ENCODE data around the gene NUCB1. TPM values are rescaled to one million over a fixed set of nuclear protein-coding genes. Genes with fewer than 3 reads are reported as not detected.

Gene NUCB1
- total and polyA plus RNA-seq, 9 of the 15 experiments (the other 6 are each of a cell fraction or from before 2014, with no cell fraction given): 3.1 to 153 (median 71.7) TPM

DNA sequence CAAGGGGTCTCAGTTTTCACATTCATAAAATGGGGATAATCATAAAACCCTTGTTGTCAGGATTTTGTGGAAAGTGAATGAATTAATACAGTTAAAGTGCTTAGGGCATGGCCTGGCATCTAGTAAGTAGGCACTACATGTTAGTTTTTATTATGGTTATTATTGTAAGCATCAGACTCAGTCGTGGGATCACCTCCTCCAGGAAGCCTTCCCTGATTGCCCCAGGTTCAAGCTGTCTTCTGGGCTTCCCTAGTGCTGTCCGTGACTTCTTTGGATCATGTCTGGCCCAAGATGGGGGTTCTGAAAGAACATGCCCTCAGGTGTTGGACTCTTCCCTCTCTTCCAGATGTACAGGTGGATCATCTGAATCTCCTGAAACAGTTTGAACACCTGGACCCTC lies 10.7 kb downstream of the NUCB1 start:
- BruUV-seq (replicated peaks): no TSS peak
- Histone ChIP-seq H3K4me1 (replicated peaks in 1 of 2; ENCODE audit: control insufficient read depth in 2 of 2, insufficient read depth in 2 of 2, low read length in 2 of 2) (peaks cover 0 to 10% of the 10 kb centered on the region in 2 experiments; a peak in 2 of 5 replicates), H4K20me1 (replicated peaks; ENCODE audit: control insufficient read depth, insufficient read depth, low read length) (no peaks in the 10 kb centered on the region), H3K79me2 (ENCODE audit: control insufficient read depth, insufficient read depth, low read length) (no peaks in the 10 kb centered on the region), H3K27me3 (ENCODE audit: control insufficient read depth in 2 of 2, insufficient read depth in 2 of 2, low read length in 2 of 2) (no peaks in the 10 kb centered on the region), H3K9ac (ENCODE audit: insufficient read depth in 1 of 2, low read depth in 2 of 2, low read length in 2 of 2) (0 out of 4 replicates have a peak overlapping the region, but pooled peaks of 1 of the 2 experiments have one; percentile 22), H3K9me3 (replicated peaks; ENCODE audit: control insufficient read depth, insufficient read depth, low read depth, low read length) (no peaks in the 10 kb centered on the region), H3K4me2 (ENCODE audit: insufficient read depth, low read length) (no peak overlapping the region), H3K36me3 (ENCODE audit: control insufficient read depth, insufficient read depth, low read length) (peaks cover 88% of the 10 kb centered on the region), H3K9me1 (ENCODE audit: control insufficient read depth, insufficient read depth, low read length) (no peaks in the 10 kb centered on the region), H2AFZ (ENCODE audit: low read depth, low read length) (no peak overlapping the region), H3K4me3 (no peak overlapping the region), H3K27ac (ENCODE audit: extremely low read depth, low read depth, low read length) (no peak overlapping the region)
- no peak for FAIRE-seq
- ChIA-PET POLR2A (interaction anchor here (0.7 to 2.1 kb wide), 4 partner anchors 8 to 56 kb away, joined by 3 to 5 read pairs (median 4); no protein-coding TSS in a partner anchor), CTCF (ENCODE audit: low intra/inter-chr PET ratio) (no interaction called here)
- WGBS (ENCODE audit: insufficient coverage, low coverage, missing lambda C conversion rate): 77% methylated on average over 2 of the region's 2 CpGs
- intact Hi-C loops (cut with micrococcal nuclease) (no loop called here), in situ Hi-C loops (cut with MboI) (no loop called here)
- peak in 1 of 4 experiments; percentile 5 for DNase-seq (ENCODE audit: extremely low read depth in 1 of 4, low spot score in 3 of 4)
- ATAC-seq: no peak
- TF ChIP-seq SMARCA5 (IDR thresholded peaks at IDR 0.05) (peak; percentile 92), SMAD2 (IDR thresholded peaks at IDR 0.05; ENCODE audit: low read depth, low read length) (no peak), CHD4 (IDR thresholded peaks at IDR 0.05; ENCODE audit: insufficient read depth, insufficient replicate concordance, low read depth, low read length, poor library complexity, severe bottlenecking) (peak; percentile 72), USF1 (CRISPR knock-in tag; IDR thresholded peaks at IDR 0.05) (no peak), ZNF436 (CRISPR knock-in tag; IDR thresholded peaks at IDR 0.05) (peak; percentile 61), ZFP36 (IDR thresholded peaks at IDR 0.05; ENCODE audit: low read depth, low read length, partially characterized antibody) (peak; percentile 99)
- TF ChIP-seq, protein P1, sequence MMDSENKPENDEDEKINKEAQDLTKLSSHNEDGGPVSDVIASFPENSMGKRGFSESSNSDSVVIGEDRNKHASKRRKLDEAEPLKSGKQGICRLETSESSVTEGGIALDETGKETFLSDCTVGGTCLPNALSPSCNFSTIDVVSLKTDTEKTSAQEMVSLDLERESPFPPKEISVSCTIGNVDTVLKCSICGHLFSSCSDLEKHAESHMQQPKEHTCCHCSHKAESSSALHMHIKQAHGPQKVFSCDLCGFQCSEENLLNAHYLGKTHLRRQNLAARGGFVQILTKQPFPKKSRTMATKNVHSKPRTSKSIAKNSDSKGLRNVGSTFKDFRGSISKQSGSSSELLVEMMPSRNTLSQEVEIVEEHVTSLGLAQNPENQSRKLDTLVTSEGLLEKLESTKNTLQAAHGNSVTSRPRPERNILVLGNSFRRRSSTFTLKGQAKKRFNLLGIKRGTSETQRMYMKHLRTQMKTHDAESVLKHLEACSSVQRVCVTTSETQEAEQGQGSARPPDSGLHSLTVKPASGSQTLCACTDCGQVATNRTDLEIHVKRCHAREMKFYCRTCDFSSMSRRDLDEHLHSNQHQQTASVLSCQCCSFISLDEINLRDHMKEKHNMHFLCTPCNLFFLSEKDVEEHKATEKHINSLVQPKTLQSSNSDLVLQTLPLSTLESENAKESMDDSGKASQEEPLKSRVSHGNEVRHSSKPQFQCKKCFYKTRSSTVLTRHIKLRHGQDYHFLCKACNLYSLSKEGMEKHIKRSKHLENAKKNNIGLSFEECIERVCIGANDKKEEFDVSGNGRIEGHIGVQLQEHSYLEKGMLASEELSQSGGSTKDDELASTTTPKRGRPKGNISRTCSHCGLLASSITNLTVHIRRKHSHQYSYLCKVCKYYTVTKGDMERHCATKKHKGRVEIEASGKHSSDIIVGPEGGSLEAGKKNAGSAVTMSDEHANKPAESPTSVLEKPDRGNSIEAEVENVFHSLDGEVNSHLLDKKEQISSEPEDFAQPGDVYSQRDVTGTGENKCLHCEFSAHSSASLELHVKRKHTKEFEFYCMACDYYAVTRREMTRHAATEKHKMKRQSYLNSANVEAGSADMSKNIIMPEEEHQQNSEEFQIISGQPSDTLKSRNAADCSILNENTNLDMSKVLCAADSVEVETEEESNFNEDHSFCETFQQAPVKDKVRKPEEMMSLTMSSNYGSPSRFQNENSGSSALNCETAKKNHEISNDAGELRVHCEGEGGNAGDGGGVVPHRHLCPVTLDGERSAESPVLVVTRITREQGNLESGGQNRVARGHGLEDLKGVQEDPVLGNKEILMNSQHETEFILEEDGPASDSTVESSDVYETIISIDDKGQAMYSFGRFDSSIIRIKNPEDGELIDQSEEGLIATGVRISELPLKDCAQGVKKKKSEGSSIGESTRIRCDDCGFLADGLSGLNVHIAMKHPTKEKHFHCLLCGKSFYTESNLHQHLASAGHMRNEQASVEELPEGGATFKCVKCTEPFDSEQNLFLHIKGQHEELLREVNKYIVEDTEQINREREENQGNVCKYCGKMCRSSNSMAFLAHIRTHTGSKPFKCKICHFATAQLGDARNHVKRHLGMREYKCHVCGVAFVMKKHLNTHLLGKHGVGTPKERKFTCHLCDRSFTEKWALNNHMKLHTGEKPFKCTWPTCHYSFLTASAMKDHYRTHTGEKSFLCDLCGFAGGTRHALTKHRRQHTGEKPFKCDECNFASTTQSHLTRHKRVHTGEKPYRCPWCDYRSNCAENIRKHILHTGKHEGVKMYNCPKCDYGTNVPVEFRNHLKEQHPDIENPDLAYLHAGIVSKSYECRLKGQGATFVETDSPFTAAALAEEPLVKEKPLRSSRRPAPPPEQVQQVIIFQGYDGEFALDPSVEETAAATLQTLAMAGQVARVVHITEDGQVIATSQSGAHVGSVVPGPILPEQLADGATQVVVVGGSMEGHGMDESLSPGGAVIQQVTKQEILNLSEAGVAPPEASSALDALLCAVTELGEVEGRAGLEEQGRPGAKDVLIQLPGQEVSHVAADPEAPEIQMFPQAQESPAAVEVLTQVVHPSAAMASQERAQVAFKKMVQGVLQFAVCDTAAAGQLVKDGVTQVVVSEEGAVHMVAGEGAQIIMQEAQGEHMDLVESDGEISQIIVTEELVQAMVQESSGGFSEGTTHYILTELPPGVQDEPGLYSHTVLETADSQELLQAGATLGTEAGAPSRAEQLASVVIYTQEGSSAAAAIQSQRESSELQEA (IDR thresholded peaks at IDR 0.05; ENCODE audit: low read depth): no peak
- TF ChIP-seq, protein P2, sequence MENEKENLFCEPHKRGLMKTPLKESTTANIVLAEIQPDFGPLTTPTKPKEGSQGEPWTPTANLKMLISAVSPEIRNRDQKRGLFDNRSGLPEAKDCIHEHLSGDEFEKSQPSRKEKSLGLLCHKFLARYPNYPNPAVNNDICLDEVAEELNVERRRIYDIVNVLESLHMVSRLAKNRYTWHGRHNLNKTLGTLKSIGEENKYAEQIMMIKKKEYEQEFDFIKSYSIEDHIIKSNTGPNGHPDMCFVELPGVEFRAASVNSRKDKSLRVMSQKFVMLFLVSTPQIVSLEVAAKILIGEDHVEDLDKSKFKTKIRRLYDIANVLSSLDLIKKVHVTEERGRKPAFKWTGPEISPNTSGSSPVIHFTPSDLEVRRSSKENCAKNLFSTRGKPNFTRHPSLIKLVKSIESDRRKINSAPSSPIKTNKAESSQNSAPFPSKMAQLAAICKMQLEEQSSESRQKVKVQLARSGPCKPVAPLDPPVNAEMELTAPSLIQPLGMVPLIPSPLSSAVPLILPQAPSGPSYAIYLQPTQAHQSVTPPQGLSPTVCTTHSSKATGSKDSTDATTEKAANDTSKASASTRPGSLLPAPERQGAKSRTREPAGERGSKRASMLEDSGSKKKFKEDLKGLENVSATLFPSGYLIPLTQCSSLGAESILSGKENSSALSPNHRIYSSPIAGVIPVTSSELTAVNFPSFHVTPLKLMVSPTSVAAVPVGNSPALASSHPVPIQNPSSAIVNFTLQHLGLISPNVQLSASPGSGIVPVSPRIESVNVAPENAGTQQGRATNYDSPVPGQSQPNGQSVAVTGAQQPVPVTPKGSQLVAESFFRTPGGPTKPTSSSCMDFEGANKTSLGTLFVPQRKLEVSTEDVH (IDR thresholded peaks at IDR 0.05; ENCODE audit: low read depth, partially characterized antibody): no peak
- TF ChIP-seq, protein P3, sequence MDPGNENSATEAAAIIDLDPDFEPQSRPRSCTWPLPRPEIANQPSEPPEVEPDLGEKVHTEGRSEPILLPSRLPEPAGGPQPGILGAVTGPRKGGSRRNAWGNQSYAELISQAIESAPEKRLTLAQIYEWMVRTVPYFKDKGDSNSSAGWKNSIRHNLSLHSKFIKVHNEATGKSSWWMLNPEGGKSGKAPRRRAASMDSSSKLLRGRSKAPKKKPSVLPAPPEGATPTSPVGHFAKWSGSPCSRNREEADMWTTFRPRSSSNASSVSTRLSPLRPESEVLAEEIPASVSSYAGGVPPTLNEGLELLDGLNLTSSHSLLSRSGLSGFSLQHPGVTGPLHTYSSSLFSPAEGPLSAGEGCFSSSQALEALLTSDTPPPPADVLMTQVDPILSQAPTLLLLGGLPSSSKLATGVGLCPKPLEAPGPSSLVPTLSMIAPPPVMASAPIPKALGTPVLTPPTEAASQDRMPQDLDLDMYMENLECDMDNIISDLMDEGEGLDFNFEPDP (CRISPR knock-in tag; IDR thresholded peaks at IDR 0.05): no peak
